GM13977 (cell line): ENCODE data around the gene TMIE.
A peak's percentile ranks its signal among the peaks of the same experiment; 100 is the strongest.

ENCODE experiments used
- DNase-seq: peaks from one replicate; pipeline ENCODE4 v3.0.0; 2012; ENCODE audit warnings: low spot score
- in situ Hi-C: fragments of 300-500 bp; cut with MboI; formaldehyde crosslinking; loops from one replicate; pipeline ENCODE4 v1.12.0; 2022; ENCODE audit warnings: low sequenced_read_pairs, low pct_unique_long_range_greater_than_20kb, mixed read lengths, inconsistent platforms; ENCODE audit not compliant: unreplicated experiment
- TF ChIP-seq, protein P1 (sequence below): IDR thresholded peaks from 2 replicates; pipeline ENCODE4 v1.5.1; 2012; ENCODE audit warnings: mild to moderate bottlenecking, control low read depth; ENCODE audit not compliant: insufficient read depth; ENCODE audit errors: extremely low read depth, missing control alignments

Gene TMIE

DNA sequence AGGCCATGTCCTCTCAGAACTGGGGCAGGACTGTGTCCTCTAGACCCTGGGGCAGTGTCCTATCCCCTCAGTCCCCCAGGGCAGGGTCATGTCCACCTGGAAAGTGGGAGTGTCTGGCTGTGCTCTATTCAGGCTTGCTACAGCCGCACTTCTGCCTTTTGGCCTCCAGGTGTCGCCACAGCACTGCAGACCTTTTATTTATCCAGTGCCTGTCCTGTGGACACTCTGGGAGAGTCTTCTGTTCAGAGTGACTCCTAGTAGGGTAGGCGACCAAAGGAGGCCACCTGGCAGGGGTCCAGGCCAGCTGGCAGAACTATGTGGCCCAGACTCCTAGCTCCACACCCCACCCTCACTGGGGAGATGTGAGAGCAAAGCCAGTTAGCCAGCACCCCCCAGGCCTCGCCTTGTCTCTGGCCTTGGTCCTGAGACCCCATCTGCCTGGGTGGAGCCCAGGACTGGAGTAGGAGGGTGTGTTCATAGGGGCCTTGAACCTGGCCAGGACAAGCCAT, 3.9 kb downstream of the TMIE start:
- DNase-seq: peak; percentile 86
- in situ Hi-C loops: no loop called here
- TF ChIP-seq, protein P1, sequence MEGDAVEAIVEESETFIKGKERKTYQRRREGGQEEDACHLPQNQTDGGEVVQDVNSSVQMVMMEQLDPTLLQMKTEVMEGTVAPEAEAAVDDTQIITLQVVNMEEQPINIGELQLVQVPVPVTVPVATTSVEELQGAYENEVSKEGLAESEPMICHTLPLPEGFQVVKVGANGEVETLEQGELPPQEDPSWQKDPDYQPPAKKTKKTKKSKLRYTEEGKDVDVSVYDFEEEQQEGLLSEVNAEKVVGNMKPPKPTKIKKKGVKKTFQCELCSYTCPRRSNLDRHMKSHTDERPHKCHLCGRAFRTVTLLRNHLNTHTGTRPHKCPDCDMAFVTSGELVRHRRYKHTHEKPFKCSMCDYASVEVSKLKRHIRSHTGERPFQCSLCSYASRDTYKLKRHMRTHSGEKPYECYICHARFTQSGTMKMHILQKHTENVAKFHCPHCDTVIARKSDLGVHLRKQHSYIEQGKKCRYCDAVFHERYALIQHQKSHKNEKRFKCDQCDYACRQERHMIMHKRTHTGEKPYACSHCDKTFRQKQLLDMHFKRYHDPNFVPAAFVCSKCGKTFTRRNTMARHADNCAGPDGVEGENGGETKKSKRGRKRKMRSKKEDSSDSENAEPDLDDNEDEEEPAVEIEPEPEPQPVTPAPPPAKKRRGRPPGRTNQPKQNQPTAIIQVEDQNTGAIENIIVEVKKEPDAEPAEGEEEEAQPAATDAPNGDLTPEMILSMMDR: peak; percentile 98

DNA sequence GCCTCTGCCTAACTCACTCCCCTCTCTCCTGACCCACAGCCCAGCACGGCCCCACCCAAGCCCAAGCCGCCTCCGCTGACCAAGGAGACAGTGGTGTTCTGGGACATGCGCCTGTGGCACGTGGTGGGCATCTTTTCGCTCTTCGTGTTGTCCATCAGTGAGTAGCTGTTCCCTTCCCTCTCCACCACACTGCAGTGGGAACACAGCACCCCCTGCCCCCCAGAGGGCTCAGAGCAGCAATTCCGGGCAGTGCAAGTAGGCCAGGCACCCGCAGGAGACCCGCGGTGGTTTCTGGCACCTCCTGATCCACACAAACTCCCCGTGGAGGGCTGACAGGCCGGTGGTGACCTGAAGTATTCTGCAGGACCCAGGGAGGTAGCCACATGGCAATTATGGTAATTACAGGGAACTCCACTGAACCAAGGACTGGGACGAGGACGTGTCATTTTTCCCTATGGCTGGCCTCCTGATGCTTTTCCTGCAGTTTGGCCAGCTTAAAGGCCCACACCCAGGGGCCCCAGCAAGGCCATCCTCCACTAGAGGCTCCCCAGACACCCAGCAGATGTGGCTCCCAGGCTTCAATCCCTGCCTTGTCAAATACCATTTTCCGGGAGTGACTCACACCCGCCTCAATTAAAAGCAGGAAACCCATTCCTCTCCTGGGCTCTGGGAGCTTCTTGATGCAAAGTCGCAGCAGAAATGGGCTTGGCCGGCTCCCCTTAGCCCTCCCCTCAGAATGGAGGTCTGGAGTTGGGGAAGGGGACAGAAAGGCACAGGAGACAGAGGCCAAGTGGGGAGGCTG, 4.8 kb downstream of the TMIE start:
- in situ Hi-C loops: no loop called here
- no peak for DNase-seq

DNA sequence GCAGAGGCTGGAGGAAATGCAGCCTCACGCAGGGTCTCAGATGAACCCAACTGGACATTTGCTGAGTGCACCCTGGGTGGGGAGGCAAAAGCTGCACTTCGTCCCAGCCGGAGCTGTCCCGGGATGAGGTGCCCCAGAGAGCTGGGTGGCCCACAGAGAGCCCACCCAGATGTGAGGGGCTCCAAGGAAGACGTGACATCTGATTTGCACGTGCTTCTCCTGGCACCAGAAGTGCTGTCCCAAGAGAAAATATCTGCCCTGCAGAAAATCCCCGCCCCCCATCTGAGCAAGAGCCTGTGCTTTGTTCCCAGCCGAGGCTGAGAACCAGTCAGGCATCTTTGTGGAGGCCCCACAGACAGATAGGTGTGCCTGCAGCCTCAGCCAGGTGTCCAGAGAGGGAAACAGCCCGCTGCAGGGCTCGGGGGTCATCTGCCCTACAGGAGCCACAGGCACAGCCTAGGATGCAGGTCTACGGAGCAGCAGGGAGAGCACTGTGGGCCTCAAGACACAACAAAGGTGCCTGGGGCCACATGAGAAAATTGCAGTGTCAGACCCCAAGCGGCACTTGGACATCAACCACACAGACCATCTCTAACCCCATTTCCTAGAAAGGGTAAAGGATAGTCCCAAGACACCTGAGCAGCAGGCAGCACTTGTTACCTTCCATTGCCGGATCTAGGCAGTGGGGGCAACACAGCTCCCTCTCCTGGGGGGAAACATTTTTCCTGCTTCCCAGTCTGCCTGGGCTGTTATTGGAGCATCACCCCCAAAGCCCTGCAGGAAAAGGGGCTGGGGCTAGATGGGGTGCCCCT, 5.8 kb downstream of the TMIE start:
- DNase-seq: no peak
- in situ Hi-C loops: no loop called here
- TF ChIP-seq, protein P1: no peak

More for the DNA sequence above, 4.8 kb downstream of the TMIE start:
- TF ChIP-seq, protein P1: no peak

DNA sequence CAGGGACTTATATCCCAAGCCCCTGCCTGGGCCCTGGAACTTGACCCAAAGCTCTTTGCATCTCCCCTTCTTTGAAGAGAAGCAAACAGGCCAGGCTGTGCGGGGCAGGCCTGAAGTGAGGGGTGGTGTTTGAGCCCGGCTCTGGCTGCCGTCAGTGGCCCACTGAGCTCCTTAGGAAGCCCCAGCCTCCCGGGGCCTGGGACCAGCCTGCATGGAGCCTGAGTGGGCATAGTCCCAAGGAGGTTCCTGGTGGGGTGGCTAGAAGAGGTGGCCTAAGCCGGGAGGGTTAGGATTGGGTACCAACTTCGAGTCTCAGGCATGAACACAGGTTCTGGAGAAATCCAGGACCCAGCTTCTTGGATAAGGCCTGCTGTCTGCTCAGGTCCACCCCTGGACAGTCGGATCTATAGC, 6.4 kb downstream of the TMIE start:
- TF ChIP-seq, protein P1: no peak
- DNase-seq: no peak
- in situ Hi-C loops: no loop called here

DNA sequence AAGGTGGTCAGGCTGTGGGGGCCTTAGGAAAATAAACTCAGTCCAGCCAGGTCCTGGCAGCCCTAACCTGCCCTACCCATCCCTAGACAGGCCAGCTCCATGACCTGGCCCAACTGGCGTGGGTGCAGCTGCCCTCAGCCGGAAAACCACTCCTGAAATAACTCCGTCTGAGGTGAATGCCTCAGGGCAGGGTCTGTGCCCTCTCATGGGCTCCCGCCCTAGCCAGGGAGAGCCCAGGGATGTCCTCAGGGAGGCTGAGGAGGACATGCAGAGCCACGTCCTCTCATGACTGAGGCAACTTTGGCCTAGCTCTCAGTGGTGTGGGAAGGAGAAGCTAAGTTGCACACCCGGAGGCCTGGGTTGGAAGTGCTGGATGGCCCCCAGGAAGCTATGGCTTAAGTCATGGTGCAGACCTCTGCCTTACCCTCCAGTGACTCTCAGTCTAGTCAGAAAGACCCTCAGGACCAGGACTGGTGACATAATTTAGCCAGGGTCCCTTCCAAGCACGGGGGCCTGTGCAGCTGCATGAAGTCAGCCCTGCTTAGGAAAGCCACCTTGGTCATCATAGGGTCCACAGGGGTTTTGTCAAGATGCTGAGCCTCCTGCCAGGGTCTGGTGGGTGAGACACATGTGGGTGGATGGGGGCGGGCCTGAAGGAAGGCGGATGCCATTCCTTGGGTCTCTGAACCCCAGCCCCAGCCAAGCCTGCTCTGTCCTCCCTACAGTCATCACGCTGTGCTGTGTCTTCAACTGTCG, 7.4 kb downstream of the TMIE start:
- in situ Hi-C loops: no loop called here

More for the DNA sequence above, 7.4 kb downstream of the TMIE start:
- DNase-seq: no peak
- TF ChIP-seq, protein P1: no peak
